Amniotic epithelial cell (primary cell): Measurements from ENCODE around the gene GAS7.
"Not testable (repeated sequence)": the region's sequence is repeated elsewhere in the genome, so short reads cannot be mapped to it uniquely, and the experiment has no call there.

Experiments used
- DNase-seq: peaks from one replicate; pipeline ENCODE4 v3.0.0-alpha.2; 2010; ENCODE audit warnings: low read depth

Gene GAS7

GRCh38 chr17:10021272-10021984, 177.0 kb downstream of the GAS7 start:
- peak; percentile 17 for DNase-seq

- DNase-seq = no peak
These were observed 178.4 kb downstream of the GAS7 start for GRCh38 chr17:10019941-10020451.

- DNase-seq = no peak
These were observed 179.9 kb downstream of the GAS7 start for GRCh38 chr17:10018461-10018891.

- DNase-seq = not testable (repeated sequence)
These were observed 181.3 kb downstream of the GAS7 start for GRCh38 chr17:10016958-10017570.

- DNase-seq = no peak
These were observed 184.9 kb downstream of the GAS7 start for GRCh38 chr17:10013365-10014112.

- DNase-seq = no peak
These were observed 187.7 kb downstream of the GAS7 start for GRCh38 chr17:10010752-10011151.

GRCh38 chr17:10003705-10004104, 194.7 kb downstream of the GAS7 start:
- DNase-seq = no peak

GRCh38 chr17:10002567-10003360, 195.6 kb downstream of the GAS7 start:
- DNase-seq = not testable (repeated sequence)

- no peak for DNase-seq
These were observed 197.0 kb downstream of the GAS7 start for GRCh38 chr17:10001306-10001873.

GRCh38 chr17:9999919-10000695, 198.3 kb downstream of the GAS7 start:
- no peak for DNase-seq

- no peak for DNase-seq
These were observed 200.3 kb downstream of the GAS7 start for GRCh38 chr17:9998060-9998459.

GRCh38 chr17:9994761-9995160, 203.6 kb downstream of the GAS7 start:
- no peak for DNase-seq

- DNase-seq = no peak
These were observed 206.6 kb downstream of the GAS7 start for GRCh38 chr17:9991796-9992195.

GRCh38 chr17:9991351-9991750, 207.1 kb downstream of the GAS7 start:
- no peak for DNase-seq

- no peak for DNase-seq
These were observed 210.4 kb downstream of the GAS7 start for GRCh38 chr17:9987779-9988585.

GRCh38 chr17:9986754-9987382, 211.5 kb downstream of the GAS7 start:
- no peak for DNase-seq

- DNase-seq = no peak
These were observed 212.8 kb downstream of the GAS7 start for GRCh38 chr17:9985646-9986045.

GRCh38 chr17:9984768-9985167, 213.6 kb downstream of the GAS7 start:
- no peak for DNase-seq

- DNase-seq = no peak
These were observed 216.2 kb downstream of the GAS7 start for GRCh38 chr17:9982159-9982558.
